Erythroblast (primary cell): ENCODE data around the gene SCARB1.

Experiments
- GATA1 ChIP-seq: IDR thresholded peaks from 2 replicates; pipeline ENCODE4 v1.6.1; 2011; ENCODE audit warnings: low read depth, mild to moderate bottlenecking, control low read depth, low read length, moderate library complexity
- POLR2A ChIP-seq: IDR thresholded peaks from 2 replicates; pipeline ENCODE4 v1.6.1; 2011; ENCODE audit warnings: mild to moderate bottlenecking, low read length

DNA sequence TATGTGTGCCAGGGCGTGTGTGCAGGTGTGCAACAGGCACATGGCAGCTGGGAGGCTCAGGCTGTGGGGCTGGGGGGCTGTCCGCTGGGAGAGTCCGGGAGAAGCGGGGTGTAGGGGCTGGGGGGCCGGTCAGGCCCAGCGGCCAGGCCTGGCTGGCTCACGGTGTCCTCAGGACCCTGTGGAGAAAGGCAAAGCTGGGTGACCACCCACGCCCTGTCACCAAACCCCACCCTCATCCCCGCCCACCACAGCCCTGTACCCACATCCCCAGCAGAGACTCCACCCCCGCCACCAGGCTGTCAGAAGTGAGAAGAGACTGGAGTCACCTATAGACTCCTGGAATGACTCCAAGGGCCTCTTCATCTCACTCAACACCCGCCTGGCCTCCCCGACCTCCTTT, 85.3 kb downstream of the SCARB1 start:
- TF ChIP-seq POLR2A (no peak), GATA1 (no peak)
